ENCODE measurements around the gene ICOS. TPM values are rescaled to one million over a fixed set of nuclear protein-coding genes. Genes with fewer than 3 reads are reported as not detected.
"Not testable (repeated sequence)": the region's sequence is repeated elsewhere in the genome, so short reads cannot be mapped to it uniquely, and the experiment has no call there.

The ICOS gene
- polyA plus RNA-seq, 3 donors, result 0.13 to 0.33 TPM; not detected in 1

DNA sequence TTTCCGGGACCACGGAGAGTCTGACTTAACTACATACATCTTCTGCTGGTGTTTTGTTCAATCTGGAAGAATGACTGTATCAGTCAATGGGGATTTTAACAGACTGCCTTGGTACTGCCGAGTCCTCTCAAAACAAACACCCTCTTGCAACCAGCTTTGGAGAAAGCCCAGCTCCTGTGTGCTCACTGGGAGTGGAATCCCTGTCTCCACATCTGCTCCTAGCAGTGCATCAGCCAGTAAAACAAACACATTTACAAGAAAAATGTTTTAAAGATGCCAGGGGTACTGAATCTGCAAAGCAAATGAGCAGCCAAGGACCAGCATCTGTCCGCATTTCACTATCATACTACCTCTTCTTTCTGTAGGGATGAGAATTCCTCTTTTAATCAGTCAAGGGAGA is 23.1 kb downstream of the ICOS start:
- 85 to 95% (median 88%) methylated on average over 4 of the region's 4 CpGs for WGBS, 3 donors
- no peak overlapping the region for H3K27ac ChIP-seq (ENCODE audit: low read depth, low read length)

DNA sequence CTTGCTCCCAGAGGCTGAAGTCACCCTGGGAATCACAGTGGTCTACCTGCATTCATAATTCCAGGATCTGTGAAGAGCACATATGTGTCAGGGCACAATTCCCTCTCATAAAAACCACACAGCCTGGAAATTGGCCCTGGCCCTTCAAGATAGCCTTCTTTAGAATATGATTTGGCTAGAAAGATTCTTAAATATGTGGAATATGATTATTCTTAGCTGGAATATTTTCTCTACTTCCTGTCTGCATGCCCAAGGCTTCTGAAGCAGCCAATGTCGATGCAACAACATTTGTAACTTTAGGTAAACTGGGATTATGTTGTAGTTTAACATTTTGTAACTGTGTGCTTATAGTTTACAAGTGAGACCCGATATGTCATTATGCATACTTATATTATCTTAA is 24.2 kb downstream of the ICOS start:
- 71 to 86% (median 85%) methylated on average over 2 of the region's 2 CpGs for WGBS, 3 donors
- H3K27ac ChIP-seq (ENCODE audit: low read depth, low read length), result no peak overlapping the region

DNA sequence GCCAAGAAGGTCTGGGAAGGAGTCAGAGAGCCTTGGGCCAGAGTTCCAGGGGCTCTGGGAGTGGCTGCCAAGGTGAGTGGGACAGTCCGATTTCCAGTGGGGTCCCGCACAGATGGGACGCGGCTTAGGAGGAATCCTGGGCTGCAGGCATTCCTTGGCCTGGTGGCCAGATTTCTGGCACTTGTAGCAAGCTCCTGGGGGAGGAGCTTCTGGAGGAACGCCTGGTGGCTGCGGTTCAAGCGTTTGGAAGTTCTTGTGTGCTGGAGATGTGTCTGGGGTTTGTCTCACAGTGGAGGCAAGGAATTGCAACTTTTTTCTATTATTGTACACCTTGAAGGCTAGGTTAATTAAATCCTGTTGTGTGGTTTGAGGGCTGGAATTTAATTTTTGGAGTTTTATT is 28.6 kb downstream of the ICOS start:
- WGBS, 3 donors, result 55 to 84% (median 74%) methylated on average over 7 of the region's 7 CpGs

DNA sequence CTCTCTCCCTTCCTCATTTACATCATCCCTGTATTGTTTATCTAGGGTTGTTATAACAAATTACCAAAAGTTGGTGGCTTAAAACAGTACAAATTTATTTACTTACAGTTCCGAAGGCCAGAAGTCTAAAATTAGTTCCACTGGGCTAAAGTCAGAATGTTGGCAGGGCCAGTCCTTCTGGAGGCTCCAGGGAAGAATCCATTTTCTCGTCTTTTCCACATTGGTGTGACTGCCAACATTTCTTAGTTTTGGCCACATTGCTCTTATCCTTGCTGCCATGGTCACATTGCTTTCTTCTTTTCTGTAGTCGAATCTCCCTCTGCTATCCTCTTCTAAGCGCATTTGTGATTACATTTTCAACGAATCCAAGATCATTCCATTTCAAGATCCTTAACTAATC is 34.7 kb downstream of the ICOS start:
- H3K27ac ChIP-seq (ENCODE audit: low read depth, low read length), result no peak overlapping the region
- whole genome bisulfite sequencing, 3 donors, result 52 to 69% (median 64%) methylated on average over 5 of the region's 5 CpGs

More for the DNA sequence above, 28.6 kb downstream of the ICOS start:
- not testable (repeated sequence) for H3K27ac ChIP-seq (ENCODE audit: low read depth, low read length)

DNA sequence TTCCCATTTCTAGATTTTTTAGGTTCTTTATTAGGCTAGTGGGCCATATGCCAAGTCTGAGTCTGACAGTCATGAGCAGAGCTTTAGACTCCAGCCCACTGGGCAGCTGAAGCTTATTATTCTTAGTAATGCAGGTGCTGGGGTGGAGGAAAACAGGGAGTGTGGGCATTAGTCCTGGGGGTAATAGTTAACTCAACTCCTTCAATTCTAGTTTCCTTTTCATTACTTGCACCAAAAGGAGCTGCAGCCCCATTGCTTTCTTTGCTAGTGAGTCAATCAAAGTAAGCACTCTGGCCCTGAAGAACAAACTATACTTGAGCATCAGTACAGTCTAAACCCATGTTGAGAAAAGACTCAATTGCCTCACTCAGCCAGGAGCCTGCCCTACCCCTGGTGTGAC is 35.5 kb downstream of the ICOS start:
- no peak overlapping the region for H3K27ac ChIP-seq (ENCODE audit: low read depth, low read length)

DNA sequence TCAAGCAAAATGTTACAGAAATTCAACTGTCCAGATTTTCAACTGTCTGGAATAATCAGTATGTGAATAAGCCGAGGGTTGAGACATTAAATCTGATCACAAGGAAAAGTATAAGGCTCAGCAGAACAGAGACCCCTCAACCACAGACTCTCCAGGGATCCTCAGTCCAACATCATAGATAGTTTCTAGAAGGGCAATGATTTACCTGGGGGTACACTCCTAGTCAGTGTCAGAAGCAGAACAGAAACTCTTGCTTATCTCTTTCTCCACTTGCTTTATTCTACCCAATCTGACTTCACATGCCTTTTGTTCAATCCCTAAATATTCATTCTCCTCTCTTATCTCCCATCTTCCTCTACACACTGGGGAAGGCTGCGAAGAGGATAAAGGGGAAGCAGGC is 36.4 kb downstream of the ICOS start:
- no peak overlapping the region for H3K27ac ChIP-seq (ENCODE audit: low read depth, low read length)
- WGBS, 3 donors, result 89 to 98% (median 93%) methylated on average over 2 of the region's 2 CpGs

DNA sequence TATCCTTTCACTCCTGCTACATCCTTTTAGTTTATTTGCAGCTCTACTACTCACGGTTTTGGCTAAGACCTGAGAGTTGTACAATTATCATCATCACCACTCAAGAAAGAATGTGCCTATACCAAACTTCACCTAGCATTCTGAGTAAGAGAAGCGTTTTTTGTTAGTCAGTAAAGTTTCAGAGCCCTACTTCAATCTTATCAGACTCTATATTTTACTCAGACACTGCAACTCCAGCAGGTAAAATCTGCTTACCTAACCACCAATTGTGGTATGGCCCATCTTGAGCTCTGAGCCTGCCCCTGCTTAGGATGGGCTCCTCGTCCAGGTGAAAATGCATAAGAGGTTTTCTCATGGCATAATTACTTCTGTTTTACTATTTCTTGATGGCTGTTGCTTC is 37.1 kb downstream of the ICOS start:
- WGBS, 3 donors, result 66 to 85% (median 69%) methylated on average over 3 of the region's 3 CpGs
- no peak overlapping the region for H3K27ac ChIP-seq (ENCODE audit: low read depth, low read length)

DNA sequence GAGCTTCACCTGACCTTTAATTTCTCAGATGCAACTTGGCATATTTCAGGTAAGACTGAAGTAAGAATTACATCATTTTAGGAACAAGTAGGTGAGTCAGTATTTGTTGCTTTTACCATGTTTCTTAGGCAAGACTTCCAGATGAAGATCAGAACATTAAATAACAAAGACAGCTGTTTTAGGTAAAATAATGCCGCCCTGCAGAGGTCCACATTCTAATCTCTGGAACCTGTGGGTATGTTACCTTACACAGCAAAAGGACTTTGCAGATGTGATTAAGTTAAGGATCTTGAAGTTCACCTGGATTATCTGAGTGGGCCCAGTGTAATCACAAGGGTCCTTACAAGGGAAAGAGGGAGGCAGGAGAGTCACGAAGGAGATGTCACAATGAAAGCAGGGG is 39.3 kb downstream of the ICOS start:
- 78 to 92% (median 84%) methylated on average over 2 of the region's 2 CpGs for WGBS, 3 donors
- H3K27ac ChIP-seq (ENCODE audit: low read depth, low read length), result no peak overlapping the region

DNA sequence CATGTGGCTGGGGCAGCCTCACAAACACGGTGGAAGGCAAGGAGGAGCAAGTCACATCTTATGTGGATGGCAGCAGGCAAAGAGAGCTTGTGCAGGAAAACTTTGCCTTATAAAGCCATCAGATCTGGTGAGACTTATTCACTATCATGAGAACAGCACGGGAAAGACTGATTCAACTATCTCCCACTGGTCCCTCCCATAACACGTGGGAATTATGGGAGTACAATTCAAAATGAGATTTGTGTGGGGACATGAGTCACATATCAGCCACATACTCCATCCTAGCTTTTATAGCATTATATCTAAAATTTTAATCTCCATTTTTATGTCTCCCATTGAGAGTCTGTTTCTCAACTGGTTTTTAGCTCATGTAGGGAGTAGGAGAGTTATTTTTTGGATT is 45.7 kb downstream of the ICOS start:
- 73 to 81% (median 78%) methylated on average over 3 of the region's 3 CpGs for WGBS, 3 donors

DNA sequence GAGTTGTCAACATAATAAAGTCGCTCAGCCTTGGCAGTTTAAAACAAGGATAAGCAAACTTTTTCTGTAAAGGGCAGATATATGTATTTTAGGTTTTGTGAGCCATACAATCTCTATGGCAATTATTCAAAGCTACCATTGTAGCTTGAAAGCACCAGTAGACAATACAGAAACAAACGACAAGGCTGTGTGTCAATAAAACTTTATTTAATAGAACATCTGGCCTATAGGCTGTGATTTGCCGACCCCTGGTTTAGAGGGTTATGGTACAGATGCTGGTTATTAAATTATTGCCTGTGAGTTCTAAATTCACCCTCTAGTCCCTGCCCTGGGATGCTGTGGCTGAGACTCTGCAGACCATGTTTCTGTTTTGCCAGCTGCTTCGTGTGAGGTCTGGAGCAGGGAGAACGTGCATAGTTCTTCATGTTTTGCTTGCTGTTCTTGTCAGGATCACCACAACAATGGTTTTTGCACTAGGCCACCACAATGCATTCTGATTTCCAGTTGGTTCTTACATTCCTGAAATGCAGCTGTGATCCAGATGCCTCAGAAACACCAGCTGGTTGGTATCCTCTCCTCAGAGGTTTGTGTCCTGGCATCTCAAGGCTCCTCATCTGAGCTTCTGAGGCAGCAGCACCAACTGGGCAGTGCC is 46.6 kb downstream of the ICOS start:
- 78 to 89% (median 84%) methylated on average over 5 of the region's 5 CpGs for WGBS, 3 donors
- no peak overlapping the region for H3K27ac ChIP-seq (ENCODE audit: low read depth, low read length)

More for the DNA sequence above, 45.7 kb downstream of the ICOS start:
- H3K27ac ChIP-seq (ENCODE audit: low read depth, low read length), result no peak overlapping the region

DNA sequence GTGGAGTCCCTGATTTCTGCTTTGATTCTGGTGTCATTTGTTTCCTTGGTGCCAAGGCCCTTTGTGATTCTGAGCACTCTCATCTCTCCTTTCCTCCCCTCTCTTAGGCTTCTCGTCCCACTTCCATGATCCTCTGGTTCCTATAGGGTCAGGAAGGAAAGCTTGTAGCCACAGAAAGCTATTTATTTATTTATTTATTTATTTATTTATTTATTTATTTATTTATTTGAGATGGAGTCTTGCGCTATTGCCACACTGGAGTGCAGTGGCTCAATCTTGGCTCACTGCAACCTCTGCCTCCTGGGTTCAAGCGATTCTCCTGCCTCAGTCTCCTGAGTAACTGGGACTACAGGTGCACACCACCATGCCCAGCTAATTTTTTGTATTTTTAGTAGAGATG is 49.4 kb downstream of the ICOS start:
- not testable (repeated sequence) for H3K27ac ChIP-seq (ENCODE audit: low read depth, low read length)
- WGBS, 3 donors, result 76 to 95% (median 81%) methylated on average over 3 of the region's 3 CpGs

DNA sequence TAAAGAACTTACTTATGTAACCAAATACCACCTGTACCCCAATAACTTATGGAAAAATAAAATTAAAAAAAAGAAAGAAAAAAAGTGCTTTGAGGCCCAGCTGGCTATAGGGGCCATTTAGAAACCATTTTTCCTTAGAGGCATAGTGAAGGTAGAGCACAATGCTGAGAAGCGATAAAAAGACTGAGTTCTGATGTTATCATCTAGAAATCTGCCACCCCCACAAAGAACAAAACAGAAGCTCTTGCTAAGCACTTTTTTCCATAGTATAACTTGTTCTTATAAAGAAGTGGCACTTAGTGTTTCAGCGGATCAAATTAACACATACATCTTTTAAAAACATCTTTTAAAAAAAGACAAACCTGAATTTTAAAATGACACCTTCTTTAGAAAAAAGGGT is 51.4 kb downstream of the ICOS start:
- no peak overlapping the region for H3K27ac ChIP-seq (ENCODE audit: low read depth, low read length)
- WGBS, 3 donors, result 91 to 94% (median 93%) methylated on average over 2 of the region's 2 CpGs

DNA sequence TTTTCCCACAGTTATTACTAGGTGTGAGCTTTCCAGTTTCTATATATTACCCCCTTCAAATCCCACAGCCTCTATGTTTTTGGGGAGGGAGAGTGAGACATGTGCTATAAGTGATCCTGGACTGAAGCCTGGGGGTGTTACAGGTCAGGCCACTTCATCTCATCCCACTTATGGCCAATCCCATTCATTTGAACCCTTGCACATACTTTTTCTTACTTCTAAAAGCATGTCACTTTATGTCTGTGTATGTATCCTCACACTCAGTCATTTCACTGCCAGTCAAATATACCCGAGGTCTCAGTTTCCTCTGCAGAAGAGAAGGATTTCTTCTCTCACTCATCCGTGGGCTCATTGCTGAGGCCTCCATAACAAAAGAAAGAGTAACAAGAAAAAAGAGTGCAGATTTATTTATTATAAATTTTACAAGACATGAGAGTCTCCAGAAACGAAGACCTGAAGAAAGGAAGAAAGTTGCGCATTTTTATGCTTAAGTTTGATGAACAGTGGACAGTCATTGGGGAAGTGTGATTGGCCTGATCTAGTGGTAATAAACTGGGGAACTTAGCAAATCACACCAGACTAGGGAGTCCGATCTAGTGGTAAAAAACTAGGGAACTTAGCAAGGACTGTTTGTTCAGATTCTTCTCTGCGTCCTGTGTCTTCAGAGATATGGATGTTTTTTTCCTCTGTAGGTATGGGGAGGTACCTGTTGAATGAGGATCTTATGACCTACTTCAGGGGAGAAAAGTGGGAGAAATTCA is 52.1 kb downstream of the ICOS start:
- no peak overlapping the region for H3K27ac ChIP-seq (ENCODE audit: low read depth, low read length)
- 83 to 87% (median 86%) methylated on average over 6 of the region's 6 CpGs for WGBS, 3 donors

DNA sequence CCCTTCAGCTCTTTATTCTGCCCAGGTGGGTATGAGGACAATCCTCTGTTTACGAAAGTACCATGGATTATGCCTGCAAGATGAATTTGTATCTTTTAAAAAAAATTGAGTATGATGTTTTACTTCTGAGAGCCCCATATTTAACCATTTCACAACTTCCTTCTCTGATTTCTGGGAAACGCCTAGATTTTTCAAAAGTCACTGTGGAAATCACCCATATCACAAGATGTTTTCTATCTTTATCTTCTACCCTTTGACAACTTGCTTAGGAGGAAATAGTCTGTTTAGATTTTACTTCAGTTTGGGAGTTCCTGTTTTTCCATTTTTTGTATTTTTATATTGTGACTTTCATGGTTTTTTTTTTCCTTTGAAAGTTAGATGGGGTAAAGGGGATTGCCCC is 53.0 kb downstream of the ICOS start:
- WGBS, 3 donors, result 66 to 80% (median 73%) methylated on average over 2 of the region's 2 CpGs
- no peak overlapping the region for H3K27ac ChIP-seq (ENCODE audit: low read depth, low read length)

DNA sequence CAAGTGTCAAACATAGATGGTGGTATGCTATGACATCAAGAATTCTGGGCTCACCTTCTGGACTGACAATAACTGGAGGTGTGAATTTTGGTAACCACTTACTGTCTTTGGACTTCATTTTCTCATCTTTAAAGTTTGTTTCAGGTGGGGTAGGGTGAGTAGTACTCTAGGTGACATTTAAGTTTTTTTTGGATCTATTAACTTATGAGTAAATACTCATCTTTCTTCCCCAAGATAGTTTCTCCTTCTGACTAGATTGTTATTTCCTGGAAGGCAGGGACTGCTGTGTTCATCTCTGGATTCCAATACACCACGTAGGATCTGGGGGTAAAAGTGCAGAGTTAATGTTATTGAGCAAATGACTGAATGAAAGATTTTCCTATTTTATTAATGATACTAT is 55.9 kb downstream of the ICOS start:
- 62 to 73% (median 71%) methylated on average over 1 of the region's 1 CpG for WGBS, 3 donors
- H3K27ac ChIP-seq (ENCODE audit: low read depth, low read length), result no peak overlapping the region

DNA sequence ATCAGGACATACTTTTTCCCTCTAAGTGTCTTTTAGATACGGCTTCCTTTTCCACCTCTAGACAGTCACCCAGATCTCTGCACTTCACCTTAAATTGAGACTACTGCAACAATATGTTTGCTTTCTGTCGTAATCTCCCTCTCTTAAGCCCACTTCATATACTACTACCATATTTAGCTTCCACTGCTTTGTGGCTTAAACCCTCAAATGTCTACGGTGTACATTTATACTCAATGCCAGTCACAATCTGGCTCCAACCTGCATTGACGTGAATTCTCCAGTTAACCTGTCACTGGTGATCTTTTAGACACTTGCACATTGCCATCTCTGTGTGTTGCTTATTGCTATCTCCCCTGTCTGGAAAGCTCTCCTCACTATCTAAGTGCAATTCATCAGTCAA is 56.4 kb downstream of the ICOS start:
- H3K27ac ChIP-seq (ENCODE audit: low read depth, low read length), result no peak overlapping the region
- WGBS, 3 donors, result 77 to 87% (median 87%) methylated on average over 4 of the region's 4 CpGs

DNA sequence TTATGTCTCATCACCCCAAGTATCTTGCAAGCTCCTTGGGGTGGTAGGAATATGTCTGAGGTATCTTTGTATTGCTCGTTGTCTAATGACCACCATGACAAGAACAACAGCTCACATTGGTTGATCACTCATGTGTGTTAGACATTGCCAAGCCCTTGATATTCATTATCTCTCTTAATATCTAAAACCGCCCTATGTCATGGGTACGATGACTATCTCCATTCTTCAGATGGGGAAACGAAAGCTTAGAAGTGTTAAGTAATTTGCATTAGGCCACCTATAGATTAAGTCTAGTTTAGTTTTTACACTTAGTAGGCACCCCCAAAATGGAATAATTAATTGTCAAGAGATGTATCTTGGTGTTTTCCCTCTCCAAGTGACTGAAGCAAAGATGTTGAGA is 57.0 kb downstream of the ICOS start:
- 93 to 95% (median 94%) methylated on average over 4 of the region's 4 CpGs for WGBS, 3 donors
- no peak overlapping the region for H3K27ac ChIP-seq (ENCODE audit: low read depth, low read length)

DNA sequence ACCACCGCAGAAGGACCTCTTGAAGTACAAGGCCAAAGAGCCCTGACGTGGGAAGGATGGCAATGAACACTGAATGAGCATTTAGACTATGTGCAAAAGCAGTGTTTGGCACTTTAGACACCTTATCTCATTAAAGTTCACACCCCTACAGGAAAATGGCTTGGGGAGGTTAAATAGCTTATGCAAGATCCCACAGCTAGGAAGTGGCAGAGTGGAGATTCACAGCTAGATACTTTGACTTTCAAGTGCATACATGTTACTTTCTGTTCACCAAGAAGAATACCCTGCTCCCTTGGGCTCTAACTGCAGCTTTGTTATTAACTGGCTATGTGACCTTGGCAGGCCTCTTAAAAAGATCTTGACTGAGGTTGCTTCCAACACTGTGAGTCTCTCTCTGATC is 58.2 kb downstream of the ICOS start:
- 83 to 96% (median 86%) methylated on average over 2 of the region's 2 CpGs for WGBS, 3 donors
- no peak overlapping the region for H3K27ac ChIP-seq (ENCODE audit: low read depth, low read length)

DNA sequence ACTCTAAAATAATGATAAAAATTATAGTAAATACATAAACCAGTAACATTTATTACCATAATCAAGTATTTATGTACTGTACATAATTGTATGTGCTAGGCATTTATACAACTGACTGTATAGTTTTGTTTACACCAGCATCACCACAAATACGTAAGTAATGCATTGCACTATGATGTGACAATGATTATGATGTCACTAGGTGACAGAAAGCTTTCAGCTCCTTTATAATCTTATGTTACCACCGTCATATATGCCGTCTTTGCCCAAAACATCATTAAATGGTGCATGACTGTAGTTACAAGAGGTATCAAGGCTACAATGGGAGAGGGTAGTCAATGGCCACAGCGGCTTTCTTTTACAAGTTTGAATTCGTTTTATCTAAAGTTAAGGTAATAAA is 60.1 kb downstream of the ICOS start:
- no peak overlapping the region for H3K27ac ChIP-seq (ENCODE audit: low read depth, low read length)
- WGBS, 3 donors, result 86 to 95% (median 93%) methylated on average over 5 of the region's 5 CpGs

DNA sequence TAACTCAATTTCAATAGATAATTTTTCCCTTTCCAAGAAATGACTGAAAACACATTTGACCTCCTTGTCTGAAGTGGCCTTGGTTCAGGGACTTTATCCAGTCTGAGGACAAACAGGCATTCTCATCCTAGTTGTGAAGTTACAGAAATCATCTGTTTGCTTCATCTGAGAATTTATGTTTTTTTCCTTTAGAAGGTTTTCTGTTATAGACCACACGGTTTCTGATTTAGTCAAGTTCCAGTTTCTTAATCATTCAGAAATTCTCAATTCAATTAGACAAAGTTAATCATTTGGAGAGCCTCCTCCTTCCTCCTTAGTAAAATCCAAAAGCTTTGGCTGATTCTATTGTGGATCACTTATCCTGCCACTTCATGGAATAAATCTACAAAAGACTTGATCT is 60.9 kb downstream of the ICOS start:
- 52 to 70% (median 67%) methylated on average over 1 of the region's 1 CpG for WGBS, 3 donors

More for the DNA sequence above, 60.9 kb downstream of the ICOS start:
- no peak overlapping the region for H3K27ac ChIP-seq (ENCODE audit: low read depth, low read length)
